IPS-18a (cell line): Measurements from ENCODE around the gene PHACTR1.
"Not testable (repeated sequence)": the region's sequence is repeated elsewhere in the genome, so short reads cannot be mapped to it uniquely, and the experiment has no call there.

Experiments used
- H3K27ac ChIP-seq: one replicate; pipeline ENCODE4 v1.5.1; 2013; ENCODE audit warnings: low read length
- H3K27me3 ChIP-seq: one replicate; pipeline ENCODE4 v1.6.1; 2013; ENCODE audit warnings: mild to moderate bottlenecking, low read length; ENCODE audit not compliant: control insufficient read depth, insufficient read depth
- H3K36me3 ChIP-seq: one replicate; pipeline ENCODE4 v1.6.1; 2013; ENCODE audit warnings: low read depth, low read length; ENCODE audit not compliant: control insufficient read depth
- H3K4me1 ChIP-seq: one replicate; pipeline ENCODE4 v1.6.1; 2013; ENCODE audit warnings: low read depth, low read length; ENCODE audit not compliant: control insufficient read depth
- H3K4me3 ChIP-seq: one replicate; pipeline ENCODE4 v1.5.1; 2013; ENCODE audit warnings: low read length
- H3K9ac ChIP-seq: one replicate; pipeline ENCODE4 v1.6.1; 2013; ENCODE audit warnings: mild to moderate bottlenecking, low read length, moderate library complexity
- H3K9me3 ChIP-seq: one replicate; pipeline ENCODE4 v1.6.1; 2013; ENCODE audit warnings: low read depth, low read length; ENCODE audit not compliant: control insufficient read depth

The PHACTR1 gene

DNA sequence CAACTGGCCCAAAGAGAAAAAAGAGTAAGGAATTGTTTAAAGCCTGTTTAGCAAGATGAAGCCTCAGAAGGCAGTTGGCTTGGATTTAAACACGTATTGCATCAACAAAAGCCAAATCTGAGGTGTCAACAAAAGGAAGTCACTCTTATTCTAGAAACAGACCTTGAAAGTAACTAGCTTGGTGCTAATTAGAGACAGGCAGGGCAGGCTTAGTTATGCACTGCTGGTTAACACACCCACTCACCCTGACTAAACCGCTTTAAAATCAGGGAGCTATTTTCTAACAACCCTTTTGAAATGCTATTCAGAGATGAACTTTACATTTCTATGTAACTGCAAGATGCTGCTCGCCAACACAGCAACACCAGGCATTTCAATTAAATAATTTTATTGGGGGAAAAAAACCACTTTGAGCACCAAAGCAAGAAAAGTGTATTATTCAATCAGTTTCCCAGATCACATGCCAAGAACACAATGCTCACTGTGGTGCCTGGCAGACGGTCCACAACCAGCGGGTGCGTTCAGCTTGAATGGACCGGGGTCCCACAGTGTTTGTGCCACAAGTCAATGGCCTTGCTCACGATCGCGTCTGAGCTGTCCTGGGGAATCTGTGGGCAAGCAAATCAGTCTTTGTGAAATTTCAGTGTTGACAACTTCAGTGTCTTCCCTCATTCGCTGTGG is 588.2 kb downstream of the PHACTR1 start:
- no peaks in the 10 kb centered on the region for H3K27me3 ChIP-seq
- H3K4me3 ChIP-seq, result no peak overlapping the region
- no peaks in the 10 kb centered on the region for H3K9me3 ChIP-seq
- no peak overlapping the region for H3K27ac ChIP-seq
- peaks cover 60% of the 10 kb centered on the region for H3K36me3 ChIP-seq
- no peaks in the 10 kb centered on the region for H3K4me1 ChIP-seq
- no peak overlapping the region for H3K9ac ChIP-seq

GRCh38 chr6:13305288-13305687 is 588.7 kb downstream of the PHACTR1 start:
- H3K36me3 ChIP-seq, result peaks cover 63% of the 10 kb centered on the region

DNA sequence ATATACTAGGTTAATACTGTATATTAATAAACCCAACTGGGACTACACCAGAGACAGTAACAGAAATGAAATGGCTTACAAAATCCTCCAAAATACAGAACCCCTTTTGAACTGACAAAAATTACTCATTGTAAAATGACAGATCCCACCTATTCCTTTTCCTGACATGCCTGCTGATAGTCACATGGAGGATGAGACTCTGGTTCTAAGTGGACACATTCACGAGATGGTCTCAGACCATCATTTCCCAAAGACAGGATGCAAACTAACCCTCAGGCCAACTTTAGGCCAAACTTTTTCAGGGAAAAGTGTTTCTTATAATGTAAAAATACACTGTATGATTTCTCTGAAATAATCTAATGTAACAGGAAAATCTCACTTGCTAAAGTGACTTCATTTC is 589.2 kb downstream of the PHACTR1 start:
- Histone ChIP-seq H3K4me1 (no peaks in the 10 kb centered on the region), H3K27ac (no peak overlapping the region), H3K36me3 (peaks cover 63% of the 10 kb centered on the region)

More at GRCh38 chr6:13305288-13305687, 588.7 kb downstream of the PHACTR1 start:
- no peaks in the 10 kb centered on the region for H3K9me3 ChIP-seq
- no peak overlapping the region for H3K9ac ChIP-seq
- no peak overlapping the region for H3K4me3 ChIP-seq
- no peaks in the 10 kb centered on the region for H3K4me1 ChIP-seq
- H3K27me3 ChIP-seq, result no peaks in the 10 kb centered on the region
- H3K27ac ChIP-seq, result no peak overlapping the region

GRCh38 chr6:13307508-13307995 is 591.0 kb downstream of the PHACTR1 start:
- no peak overlapping the region for H3K9ac ChIP-seq
- H3K4me3 ChIP-seq, result no peak overlapping the region
- no peaks in the 10 kb centered on the region for H3K9me3 ChIP-seq
- no peak overlapping the region for H3K27ac ChIP-seq
- no peaks in the 10 kb centered on the region for H3K27me3 ChIP-seq
- H3K4me1 ChIP-seq, result no peaks in the 10 kb centered on the region
- peaks cover 59% of the 10 kb centered on the region for H3K36me3 ChIP-seq

More for the DNA sequence above, 589.2 kb downstream of the PHACTR1 start:
- Histone ChIP-seq H3K9ac (no peak overlapping the region), H3K9me3 (no peaks in the 10 kb centered on the region), H3K4me3 (no peak overlapping the region), H3K27me3 (no peaks in the 10 kb centered on the region)

GRCh38 chr6:13308332-13308731 is 591.8 kb downstream of the PHACTR1 start:
- no peak overlapping the region for H3K9ac ChIP-seq
- H3K4me1 ChIP-seq, result no peaks in the 10 kb centered on the region
- H3K9me3 ChIP-seq, result no peaks in the 10 kb centered on the region
- H3K27ac ChIP-seq, result no peak overlapping the region
- no peaks in the 10 kb centered on the region for H3K27me3 ChIP-seq
- H3K36me3 ChIP-seq, result peaks cover 52% of the 10 kb centered on the region
- no peak overlapping the region for H3K4me3 ChIP-seq

DNA sequence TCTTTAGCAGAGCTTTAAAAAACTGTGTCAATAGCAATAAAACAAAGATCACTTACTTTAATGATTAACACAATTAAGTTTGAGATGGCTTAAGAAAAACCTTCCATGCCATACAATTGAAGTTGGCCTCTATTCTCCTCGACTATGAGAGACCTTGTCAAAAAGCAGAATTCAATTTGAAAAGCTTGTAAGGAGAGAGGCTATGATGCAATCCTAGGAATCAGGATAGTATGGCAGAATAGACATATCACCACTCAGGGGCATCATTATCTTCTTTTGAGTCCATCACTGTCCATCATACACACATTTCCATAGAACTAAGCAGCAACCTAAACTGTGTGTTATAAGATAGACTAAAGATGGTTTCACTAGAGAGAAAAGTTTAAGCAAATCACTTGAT is 594.6 kb downstream of the PHACTR1 start:
- Histone ChIP-seq H3K27ac (no peak overlapping the region), H3K9me3 (no peaks in the 10 kb centered on the region), H3K4me1 (no peaks in the 10 kb centered on the region), H3K4me3 (no peak overlapping the region), H3K27me3 (no peaks in the 10 kb centered on the region), H3K36me3 (peaks cover 52% of the 10 kb centered on the region), H3K9ac (no peak overlapping the region)

GRCh38 chr6:13314806-13315205 is 598.2 kb downstream of the PHACTR1 start:
- H3K4me1 ChIP-seq, result no peaks in the 10 kb centered on the region
- no peak overlapping the region for H3K9ac ChIP-seq
- no peaks in the 10 kb centered on the region for H3K27me3 ChIP-seq
- H3K9me3 ChIP-seq, result no peaks in the 10 kb centered on the region
- no peak overlapping the region for H3K27ac ChIP-seq
- peaks cover 58% of the 10 kb centered on the region for H3K36me3 ChIP-seq
- no peak overlapping the region for H3K4me3 ChIP-seq

GRCh38 chr6:13315896-13316295 is 599.3 kb downstream of the PHACTR1 start:
- Histone ChIP-seq H3K9me3 (no peaks in the 10 kb centered on the region), H3K27ac (no peak overlapping the region), H3K27me3 (no peaks in the 10 kb centered on the region), H3K9ac (no peak overlapping the region), H3K4me3 (no peak overlapping the region), H3K4me1 (no peaks in the 10 kb centered on the region), H3K36me3 (peaks cover 66% of the 10 kb centered on the region)

DNA sequence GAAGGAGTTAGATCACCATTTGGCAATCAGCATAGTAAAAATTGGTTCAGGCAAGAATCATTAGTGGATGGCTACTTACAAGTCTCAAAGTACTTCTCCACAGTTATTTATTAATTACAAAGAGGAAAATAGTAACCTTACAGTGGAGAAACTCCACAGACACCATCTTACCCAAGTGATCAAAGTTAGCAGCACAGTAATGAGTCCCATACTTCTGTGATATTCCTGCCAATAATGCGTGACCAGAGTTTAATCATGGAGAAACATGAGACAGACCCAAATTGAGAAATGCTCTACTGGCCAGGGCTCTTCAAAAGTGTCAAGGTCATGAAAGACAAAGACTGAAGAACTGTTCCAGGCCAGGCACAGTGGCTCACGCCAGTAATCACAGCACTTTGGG is 602.3 kb downstream of the PHACTR1 start:
- H3K9me3 ChIP-seq, result no peaks in the 10 kb centered on the region
- H3K27ac ChIP-seq, result no peak overlapping the region
- no peaks in the 10 kb centered on the region for H3K27me3 ChIP-seq
- H3K36me3 ChIP-seq, result peaks cover 80% of the 10 kb centered on the region
- no peak overlapping the region for H3K9ac ChIP-seq
- H3K4me3 ChIP-seq, result no peak overlapping the region
- H3K4me1 ChIP-seq, result no peaks in the 10 kb centered on the region

DNA sequence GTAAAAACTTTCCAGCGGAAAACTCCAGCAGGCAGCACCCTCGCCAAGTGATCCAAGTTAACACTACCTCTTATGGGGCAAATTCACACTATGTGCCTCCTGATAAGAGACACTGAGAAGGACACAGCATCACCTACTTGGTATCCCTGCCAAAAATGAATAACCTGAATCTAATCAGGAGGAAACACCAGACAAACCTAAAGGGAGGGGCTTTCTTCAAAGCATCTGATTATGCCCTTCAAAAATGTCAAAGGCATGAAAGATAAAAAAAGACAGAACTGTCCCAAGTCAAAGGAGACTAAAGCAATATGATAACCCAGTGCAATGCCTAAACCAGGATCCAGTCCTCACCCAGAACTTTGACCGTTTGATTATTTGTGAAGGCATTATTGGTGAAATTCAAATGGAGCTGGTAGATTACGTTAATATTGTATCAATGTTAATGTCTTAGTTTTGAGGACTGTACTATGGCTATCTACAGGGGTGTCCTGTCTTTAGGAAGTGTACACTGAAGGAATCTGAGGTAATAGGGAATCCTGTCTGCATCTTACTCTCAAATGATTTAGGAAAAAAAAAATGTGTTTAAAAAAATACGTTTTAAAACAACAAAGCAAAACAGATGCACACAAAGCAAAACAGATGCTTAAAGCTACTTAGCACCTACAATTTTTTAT is 603.5 kb downstream of the PHACTR1 start:
- H3K9ac ChIP-seq, result no peak overlapping the region
- no peaks in the 10 kb centered on the region for H3K27me3 ChIP-seq
- H3K4me1 ChIP-seq, result no peaks in the 10 kb centered on the region
- no peaks in the 10 kb centered on the region for H3K9me3 ChIP-seq
- no peak overlapping the region for H3K4me3 ChIP-seq
- H3K36me3 ChIP-seq, result peaks cover 84% of the 10 kb centered on the region
- H3K27ac ChIP-seq, result no peak overlapping the region

- H3K27ac ChIP-seq, H3K4me3 ChIP-seq, H3K9me3 ChIP-seq, H3K27me3 ChIP-seq: not testable (repeated sequence)
- peaks cover 10% of the 10 kb centered on the region for H3K4me1 ChIP-seq
- H3K36me3 ChIP-seq, result peaks cover 29% of the 10 kb centered on the region
- peak overlapping the region; percentile 94 for H3K9ac ChIP-seq
These were observed 609.5 kb downstream of the PHACTR1 start for GRCh38 chr6:13326031-13326586.
